Stimulated activated memory B cell treated with anti-CD40 and anti-IgM and Interleukin-4, amounts not matched to agents 10 μg/mL and 1 μg/mL and 100 μg/mL, for 72 hours (primary cell): ENCODE results near the gene ZC3HAV1.
"Not testable (repeated sequence)": the region's sequence is repeated elsewhere in the genome, so short reads cannot be mapped to it uniquely, and the experiment has no call there.

Source experiments
- ATAC-seq: fragments of 150-1000 bp; cut with Tn5 transposase; 2 replicates; pipeline ENCODE4 v1.10.0; 2021
- H3K27ac Mint-ChIP-seq: one replicate; pipeline ENCODE4 v1.8.0; 2022; ENCODE audit warnings: mild to moderate bottlenecking, mixed read lengths
- H3K27me3 Mint-ChIP-seq: one replicate; pipeline ENCODE4 v1.8.0; 2022; ENCODE audit warnings: mixed read lengths
- H3K36me3 Mint-ChIP-seq: one replicate; pipeline ENCODE4 v1.8.0; 2022; ENCODE audit warnings: mixed read lengths
- H3K4me1 Mint-ChIP-seq: one replicate; pipeline ENCODE4 v1.8.0; 2022; ENCODE audit warnings: mixed read lengths
- H3K4me3 Mint-ChIP-seq: one replicate; pipeline ENCODE4 v1.8.0; 2022; ENCODE audit warnings: mild to moderate bottlenecking, moderate library complexity, mixed read lengths
- H3K9me3 Mint-ChIP-seq: one replicate; pipeline ENCODE4 v1.8.0; 2022; ENCODE audit warnings: mixed read lengths

The ZC3HAV1 gene

GRCh38 chr7:139059905-139060304 lies 49.6 kb downstream of the ZC3HAV1 start:
- H3K4me3 Mint-ChIP-seq = no peak overlapping the region
- H3K4me1 Mint-ChIP-seq = peaks cover 17% of the 10 kb centered on the region
- H3K27me3 Mint-ChIP-seq = no peaks in the 10 kb centered on the region
- no peak for ATAC-seq
- H3K36me3 Mint-ChIP-seq = peaks cover 43% of the 10 kb centered on the region
- peak overlapping the region; percentile 70 for H3K27ac Mint-ChIP-seq
- H3K9me3 Mint-ChIP-seq = no peaks in the 10 kb centered on the region

- Mint-ChIP-seq H3K36me3 (peaks cover 44% of the 10 kb centered on the region), H3K27ac (no peak overlapping the region), H3K4me1 (peaks cover 17% of the 10 kb centered on the region), H3K9me3 (no peaks in the 10 kb centered on the region), H3K27me3 (no peaks in the 10 kb centered on the region), H3K4me3 (no peak overlapping the region)
- no peak for ATAC-seq
These were observed 50.6 kb downstream of the ZC3HAV1 start for GRCh38 chr7:139058943-139059342.

GRCh38 chr7:139055674-139056073 lies 53.8 kb downstream of the ZC3HAV1 start:
- Mint-ChIP-seq H3K4me3 (no peak overlapping the region), H3K9me3 (no peaks in the 10 kb centered on the region), H3K27ac (no peak overlapping the region), H3K36me3 (peaks cover 35% of the 10 kb centered on the region), H3K4me1 (peaks cover 7% of the 10 kb centered on the region), H3K27me3 (no peaks in the 10 kb centered on the region)
- ATAC-seq = no peak

- Mint-ChIP-seq H3K27ac (peak overlapping the region; percentile 42), H3K36me3 (peaks cover 33% of the 10 kb centered on the region)
- not testable (repeated sequence) for ATAC-seq, H3K27me3 Mint-ChIP-seq, H3K4me3 Mint-ChIP-seq, H3K4me1 Mint-ChIP-seq, H3K9me3 Mint-ChIP-seq
These were observed 54.9 kb downstream of the ZC3HAV1 start for GRCh38 chr7:139054656-139055055.

GRCh38 chr7:139054101-139054500 lies 55.4 kb downstream of the ZC3HAV1 start:
- no peak for ATAC-seq
- H3K27ac Mint-ChIP-seq = peak overlapping the region; percentile 42
- H3K36me3 Mint-ChIP-seq = peaks cover 39% of the 10 kb centered on the region

GRCh38 chr7:139051655-139052054 lies 57.9 kb downstream of the ZC3HAV1 start:
- no peak overlapping the region for H3K4me3 Mint-ChIP-seq

More at GRCh38 chr7:139054101-139054500, 55.4 kb downstream of the ZC3HAV1 start:
- H3K4me3 Mint-ChIP-seq = no peak overlapping the region
- no peaks in the 10 kb centered on the region for H3K4me1 Mint-ChIP-seq
- no peaks in the 10 kb centered on the region for H3K9me3 Mint-ChIP-seq
- no peaks in the 10 kb centered on the region for H3K27me3 Mint-ChIP-seq

GRCh38 chr7:139049936-139050335 lies 59.6 kb downstream of the ZC3HAV1 start:
- H3K27ac Mint-ChIP-seq = no peak overlapping the region
- peaks cover 20% of the 10 kb centered on the region for H3K4me1 Mint-ChIP-seq
- no peak for ATAC-seq
- no peak overlapping the region for H3K4me3 Mint-ChIP-seq
- H3K9me3 Mint-ChIP-seq = no peaks in the 10 kb centered on the region
- peaks cover 66% of the 10 kb centered on the region for H3K36me3 Mint-ChIP-seq
- no peaks in the 10 kb centered on the region for H3K27me3 Mint-ChIP-seq

More at GRCh38 chr7:139051655-139052054, 57.9 kb downstream of the ZC3HAV1 start:
- no peak overlapping the region for H3K27ac Mint-ChIP-seq
- H3K27me3 Mint-ChIP-seq = no peaks in the 10 kb centered on the region
- H3K36me3 Mint-ChIP-seq = peaks cover 49% of the 10 kb centered on the region
- ATAC-seq = no peak
- H3K4me1 Mint-ChIP-seq = peaks cover 2% of the 10 kb centered on the region
- H3K9me3 Mint-ChIP-seq = no peaks in the 10 kb centered on the region

- Mint-ChIP-seq H3K36me3 (peaks cover 66% of the 10 kb centered on the region), H3K4me3 (no peak overlapping the region), H3K4me1 (peaks cover 28% of the 10 kb centered on the region), H3K27me3 (no peaks in the 10 kb centered on the region), H3K27ac (peak overlapping the region; percentile 64), H3K9me3 (no peaks in the 10 kb centered on the region)
- no peak for ATAC-seq
These were observed 60.4 kb downstream of the ZC3HAV1 start for GRCh38 chr7:139049111-139049510.

- Mint-ChIP-seq H3K27ac (no peak overlapping the region), H3K4me3 (no peak overlapping the region), H3K4me1 (peaks cover 38% of the 10 kb centered on the region), H3K27me3 (no peaks in the 10 kb centered on the region), H3K9me3 (no peaks in the 10 kb centered on the region), H3K36me3 (peaks cover 69% of the 10 kb centered on the region)
- ATAC-seq = no peak
These were observed 61.5 kb downstream of the ZC3HAV1 start for GRCh38 chr7:139047970-139048369.

- no peaks in the 10 kb centered on the region for H3K9me3 Mint-ChIP-seq
- ATAC-seq = no peak
- H3K4me1 Mint-ChIP-seq = peaks cover 46% of the 10 kb centered on the region
- no peaks in the 10 kb centered on the region for H3K27me3 Mint-ChIP-seq
- H3K36me3 Mint-ChIP-seq = peaks cover 64% of the 10 kb centered on the region
- no peak overlapping the region for H3K4me3 Mint-ChIP-seq
- peak overlapping the region; percentile 17 for H3K27ac Mint-ChIP-seq
These were observed 63.4 kb downstream of the ZC3HAV1 start for GRCh38 chr7:139046143-139046542.

GRCh38 chr7:139044813-139045794 lies 64.4 kb downstream of the ZC3HAV1 start:
- peak; percentile 73 for ATAC-seq
- Mint-ChIP-seq H3K27ac (peak overlapping the region; percentile 60), H3K36me3 (peaks cover 63% of the 10 kb centered on the region), H3K27me3 (no peaks in the 10 kb centered on the region), H3K9me3 (no peaks in the 10 kb centered on the region), H3K4me3 (peak overlapping the region; percentile 6), H3K4me1 (peaks cover 50% of the 10 kb centered on the region)

- H3K27me3 Mint-ChIP-seq = no peaks in the 10 kb centered on the region
- H3K36me3 Mint-ChIP-seq = peaks cover 53% of the 10 kb centered on the region
These were observed 65.4 kb downstream of the ZC3HAV1 start for GRCh38 chr7:139043823-139044812.

GRCh38 chr7:139041378-139042085 lies 68.0 kb downstream of the ZC3HAV1 start:
- peak; percentile 65 for ATAC-seq
- Mint-ChIP-seq H3K9me3 (no peaks in the 10 kb centered on the region), H3K4me1 (peaks cover 46% of the 10 kb centered on the region), H3K4me3 (no peak overlapping the region), H3K36me3 (peaks cover 36% of the 10 kb centered on the region), H3K27ac (peak overlapping the region; percentile 6), H3K27me3 (no peaks in the 10 kb centered on the region)

More at GRCh38 chr7:139043823-139044812, 65.4 kb downstream of the ZC3HAV1 start:
- Mint-ChIP-seq H3K4me1 (peaks cover 50% of the 10 kb centered on the region), H3K4me3 (no peak overlapping the region), H3K27ac (peak overlapping the region; percentile 60), H3K9me3 (no peaks in the 10 kb centered on the region)
- ATAC-seq = no peak

GRCh38 chr7:139038691-139039090 lies 70.8 kb downstream of the ZC3HAV1 start:
- Mint-ChIP-seq H3K27me3 (no peaks in the 10 kb centered on the region), H3K4me1 (peaks cover 36% of the 10 kb centered on the region), H3K9me3 (no peaks in the 10 kb centered on the region), H3K27ac (no peak overlapping the region), H3K4me3 (no peak overlapping the region), H3K36me3 (peaks cover 7% of the 10 kb centered on the region)
- no peak for ATAC-seq
